ENCODE measurements around the gene CD9. TPM values are rescaled to one million over a fixed set of nuclear protein-coding genes. Genes with fewer than 3 reads are reported as not detected.

The CD9 gene
- total RNA-seq, 4 donors from 2014 or later = 48.6 to 337 (median 129) TPM

DNA sequence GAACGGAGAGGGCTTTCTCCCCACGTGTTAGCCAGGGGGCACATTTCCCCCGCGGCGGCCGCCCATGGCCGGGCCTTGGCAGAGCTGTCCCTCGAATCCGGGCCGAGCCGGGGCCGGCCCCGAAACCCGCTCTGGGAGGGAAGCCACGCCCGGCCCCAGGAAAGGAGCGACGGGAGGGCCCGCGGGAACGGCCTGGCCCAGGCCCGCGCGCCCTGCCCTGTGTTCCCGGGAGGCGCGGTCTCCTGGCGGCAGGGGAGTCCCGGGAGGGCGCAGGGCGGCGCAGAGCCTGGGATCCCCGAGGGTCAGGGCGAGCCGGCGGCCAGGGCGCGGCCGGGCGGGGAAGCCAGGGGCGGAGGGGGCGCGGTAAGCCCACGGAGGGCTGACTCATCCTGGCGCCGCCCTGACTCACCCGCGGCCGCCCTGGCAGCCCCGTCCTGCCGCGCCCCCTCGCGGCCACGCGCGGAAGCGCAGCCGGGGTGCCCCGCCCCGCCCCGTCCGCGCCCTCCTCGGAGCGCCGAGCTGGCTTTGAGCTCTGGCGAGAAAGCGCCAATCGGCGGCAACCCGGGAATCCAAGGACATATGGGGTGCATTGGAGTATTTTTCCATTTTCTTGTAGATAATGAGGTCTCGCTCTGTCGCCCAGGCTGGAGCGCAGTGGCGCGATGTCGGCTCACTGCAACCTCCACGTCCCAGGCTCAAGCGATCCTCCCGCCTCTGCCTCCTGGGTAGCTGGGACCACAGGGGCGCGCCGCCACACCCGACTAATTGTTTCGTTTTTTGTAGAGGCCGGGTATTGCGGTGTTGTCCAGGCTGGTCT is 78.4 kb downstream of the CD9 start:
- TF ChIP-seq, protein P1, sequence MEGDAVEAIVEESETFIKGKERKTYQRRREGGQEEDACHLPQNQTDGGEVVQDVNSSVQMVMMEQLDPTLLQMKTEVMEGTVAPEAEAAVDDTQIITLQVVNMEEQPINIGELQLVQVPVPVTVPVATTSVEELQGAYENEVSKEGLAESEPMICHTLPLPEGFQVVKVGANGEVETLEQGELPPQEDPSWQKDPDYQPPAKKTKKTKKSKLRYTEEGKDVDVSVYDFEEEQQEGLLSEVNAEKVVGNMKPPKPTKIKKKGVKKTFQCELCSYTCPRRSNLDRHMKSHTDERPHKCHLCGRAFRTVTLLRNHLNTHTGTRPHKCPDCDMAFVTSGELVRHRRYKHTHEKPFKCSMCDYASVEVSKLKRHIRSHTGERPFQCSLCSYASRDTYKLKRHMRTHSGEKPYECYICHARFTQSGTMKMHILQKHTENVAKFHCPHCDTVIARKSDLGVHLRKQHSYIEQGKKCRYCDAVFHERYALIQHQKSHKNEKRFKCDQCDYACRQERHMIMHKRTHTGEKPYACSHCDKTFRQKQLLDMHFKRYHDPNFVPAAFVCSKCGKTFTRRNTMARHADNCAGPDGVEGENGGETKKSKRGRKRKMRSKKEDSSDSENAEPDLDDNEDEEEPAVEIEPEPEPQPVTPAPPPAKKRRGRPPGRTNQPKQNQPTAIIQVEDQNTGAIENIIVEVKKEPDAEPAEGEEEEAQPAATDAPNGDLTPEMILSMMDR (IDR thresholded peaks at IDR 0.05; ENCODE audit: low read depth) = no peak

DNA sequence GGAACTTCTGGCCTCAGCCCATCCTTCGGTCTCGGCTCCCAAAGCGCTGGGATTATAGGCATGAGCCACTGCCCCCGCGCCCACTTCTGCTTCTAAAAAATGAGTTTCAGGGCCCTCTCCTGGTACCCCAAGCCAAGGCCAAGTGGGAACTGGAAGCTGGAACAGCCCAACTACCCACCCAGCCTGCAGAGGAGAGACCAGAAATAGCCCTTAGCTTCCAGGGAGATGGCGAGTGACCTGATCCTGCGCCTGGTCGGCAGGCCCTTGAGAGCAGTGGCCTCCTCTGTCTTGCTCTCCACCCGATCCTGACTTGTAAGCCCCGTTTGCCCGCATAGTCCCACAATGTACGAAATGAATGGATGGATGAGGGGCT is 79.0 kb downstream of the CD9 start:
- TF ChIP-seq, protein P1 (IDR thresholded peaks at IDR 0.05; ENCODE audit: low read depth) = no peak

- TF ChIP-seq, protein P1 (IDR thresholded peaks at IDR 0.05; ENCODE audit: low read depth) = no peak
These were observed 79.4 kb downstream of the CD9 start for GRCh38 chr12:6279631-6280030.

GRCh38 chr12:6280053-6280469 is 79.9 kb downstream of the CD9 start:
- TF ChIP-seq, protein P1 (IDR thresholded peaks at IDR 0.05; ENCODE audit: low read depth) = no peak

DNA sequence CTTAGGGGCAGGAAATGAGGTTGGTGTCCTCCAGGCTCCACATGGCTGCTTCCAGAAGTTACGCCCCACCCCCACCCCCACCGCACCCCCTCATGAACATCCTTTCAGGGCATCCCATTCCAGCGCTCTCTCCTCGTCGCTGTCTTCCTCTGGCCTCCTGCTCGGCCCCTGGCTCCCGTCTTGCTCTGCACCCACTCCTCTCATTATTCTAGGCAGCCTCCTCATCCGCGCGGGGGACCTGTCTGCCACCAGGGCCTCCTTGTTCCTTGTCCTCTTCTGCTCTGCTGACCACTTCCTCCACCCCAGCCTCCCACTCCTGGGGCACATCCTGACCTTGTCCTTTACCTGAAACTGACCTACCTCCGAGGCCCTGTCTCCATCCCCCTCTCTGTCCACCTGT is 80.5 kb downstream of the CD9 start:
- TF ChIP-seq, protein P1 (IDR thresholded peaks at IDR 0.05; ENCODE audit: low read depth) = no peak

GRCh38 chr12:6281081-6281809 is 81.0 kb downstream of the CD9 start:
- TF ChIP-seq, protein P1 (IDR thresholded peaks at IDR 0.05; ENCODE audit: low read depth) = no peak

DNA sequence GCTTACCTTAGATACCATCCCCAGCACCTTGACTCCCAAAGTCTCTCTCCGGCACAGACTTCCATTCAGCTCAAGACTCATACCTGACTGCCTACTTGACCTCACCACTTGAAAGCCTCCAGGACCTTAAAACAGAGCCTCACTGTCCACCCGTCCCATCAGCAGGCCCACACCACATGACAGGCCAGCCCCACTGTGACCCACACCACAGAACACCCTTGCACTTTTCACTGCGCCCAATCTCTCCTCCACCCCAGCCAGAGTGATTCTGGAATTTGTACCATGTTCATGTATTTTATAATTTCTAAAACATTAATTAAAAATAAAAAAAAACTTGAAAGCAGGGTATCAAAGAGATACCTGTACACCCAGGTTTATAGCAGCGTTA is 82.2 kb downstream of the CD9 start:
- TF ChIP-seq, protein P1 (IDR thresholded peaks at IDR 0.05; ENCODE audit: low read depth) = no peak

Measured in subcutaneous adipose tissue (tissue), 4 donors.